Activated CD8-positive, alpha-beta memory T cell treated with anti-CD3 and anti-CD28 coated beads for 36 hours (primary cell): ENCODE results near the gene ZDHHC14. TPM values are rescaled to one million over a fixed set of nuclear protein-coding genes. Genes with fewer than 3 reads are reported as not detected.
"Not testable (repeated sequence)": the region's sequence is repeated elsewhere in the genome, so short reads cannot be mapped to it uniquely, and the experiment has no call there.

Experiments used
- CTCF ChIA-PET: fragments of 350-600 bp; sonication (Branson Sonifier 250); formaldehyde crosslinking; loops from one replicate; lab custom pipeline; 2021; ENCODE audit warnings: antibody characterized with exemption; lab: Charles Lee
- POLR2A ChIA-PET: fragments of 350-600 bp; sonication (Branson Sonifier 250); formaldehyde crosslinking; loops from one replicate; lab custom pipeline; 2021; ENCODE audit warnings: antibody characterized with exemption; lab: Charles Lee
- total RNA-seq, 2 experiments: library from RNA; stranded (reverse); gene quantifications; one replicate each; pipeline ENCODE4 v1.2.3, GENCODE V29; 2021

Gene ZDHHC14
- total RNA-seq, 2 experiments from 2014 or later, result 6.5 to 7.2 TPM

GRCh38 chr6:157550114-157550989 lies 169.4 kb downstream of the ZDHHC14 start:
- POLR2A ChIA-PET, result interaction anchor here (0.6 kb wide), 1 partner anchor 9 kb away, joined by 3 read pairs; no protein-coding TSS in a partner anchor

GRCh38 chr6:157551041-157551832 lies 170.2 kb downstream of the ZDHHC14 start:
- ChIA-PET CTCF (no interaction called here), POLR2A (no interaction called here)

More at GRCh38 chr6:157550114-157550989, 169.4 kb downstream of the ZDHHC14 start:
- CTCF ChIA-PET, result no interaction called here

GRCh38 chr6:157552081-157552747 lies 171.2 kb downstream of the ZDHHC14 start:
- POLR2A ChIA-PET, result no interaction called here

GRCh38 chr6:157552820-157553485 lies 172.0 kb downstream of the ZDHHC14 start:
- ChIA-PET POLR2A (no interaction called here), CTCF (no interaction called here)

More at GRCh38 chr6:157552081-157552747, 171.2 kb downstream of the ZDHHC14 start:
- CTCF ChIA-PET, result no interaction called here

GRCh38 chr6:157554747-157555146 lies 173.8 kb downstream of the ZDHHC14 start:
- ChIA-PET CTCF (no interaction called here), POLR2A (no interaction called here)

GRCh38 chr6:157555455-157556143 lies 174.6 kb downstream of the ZDHHC14 start:
- ChIA-PET CTCF (no interaction called here), POLR2A (no interaction called here)

- CTCF ChIA-PET, result no interaction called here
Observed at GRCh38 chr6:157556144-157556645, 175.2 kb downstream of the ZDHHC14 start.

GRCh38 chr6:157556671-157557430 lies 175.9 kb downstream of the ZDHHC14 start:
- CTCF ChIA-PET, result no interaction called here
- POLR2A ChIA-PET, result no interaction called here

More at GRCh38 chr6:157556144-157556645, 175.2 kb downstream of the ZDHHC14 start:
- POLR2A ChIA-PET, result no interaction called here

GRCh38 chr6:157557559-157557958 lies 176.6 kb downstream of the ZDHHC14 start:
- CTCF ChIA-PET, result no interaction called here
- POLR2A ChIA-PET, result no interaction called here

GRCh38 chr6:157558049-157558448 lies 177.1 kb downstream of the ZDHHC14 start:
- POLR2A ChIA-PET, result no interaction called here
- CTCF ChIA-PET, result no interaction called here

GRCh38 chr6:157558487-157559200 lies 177.7 kb downstream of the ZDHHC14 start:
- ChIA-PET POLR2A (no interaction called here), CTCF (no interaction called here)

- ChIA-PET CTCF (no interaction called here), POLR2A (no interaction called here)
Observed at GRCh38 chr6:157559201-157559756, 178.3 kb downstream of the ZDHHC14 start.

GRCh38 chr6:157560063-157560462 lies 179.1 kb downstream of the ZDHHC14 start:
- CTCF ChIA-PET, POLR2A ChIA-PET: not testable (repeated sequence)

- CTCF ChIA-PET, result no interaction called here
Observed at GRCh38 chr6:157560691-157561413, 179.9 kb downstream of the ZDHHC14 start.

GRCh38 chr6:157561414-157561790 lies 180.4 kb downstream of the ZDHHC14 start:
- ChIA-PET POLR2A (no interaction called here), CTCF (no interaction called here)

More at GRCh38 chr6:157560691-157561413, 179.9 kb downstream of the ZDHHC14 start:
- POLR2A ChIA-PET, result no interaction called here
